Measurements from ENCODE around the gene TMEM167B. TPM values are rescaled to one million over a fixed set of nuclear protein-coding genes. Genes with fewer than 3 reads are reported as not detected.
A peak's percentile ranks its signal among the peaks of the same experiment; 100 is the strongest.

TMEM167B gene
- total RNA-seq, 6 donors from 2014 or later, result 13.2 to 43.6 (median 30.5) TPM

GRCh38 chr1:109080441-109081082 lies 10.0 kb upstream of the TMEM167B start:
- H3K4me1 ChIP-seq, result peaks cover 4 to 8% (median 6%) of the 10 kb centered on the region in 4 donors
- no peak overlapping the region for H3K4me3 ChIP-seq
- TF ChIP-seq CTCF (IDR thresholded peaks at IDR 0.05) (no peak), EP300 (IDR thresholded peaks at IDR 0.05) (no peak), POLR2AphosphoS5 (IDR thresholded peaks at IDR 0.05) (no peak), POLR2A (IDR thresholded peaks at IDR 0.05) (no peak)
- WGBS, 2 donors, result 71 to 76% methylated on average over 5 of the region's 5 CpGs
- no peaks in the 10 kb centered on the region for H3K9me3 ChIP-seq
- ATAC-seq (ENCODE audit: low FRiP score in 2 of 2) (no peak), DNase-seq (no peak)
- no peaks in the 10 kb centered on the region for H3K27me3 ChIP-seq
- peak overlapping the region; percentile 45 to 80 (median 74) for H3K27ac ChIP-seq
- no peaks in the 10 kb centered on the region for H3K36me3 ChIP-seq

GRCh38 chr1:109083501-109083900 lies 7.1 kb upstream of the TMEM167B start:
- 90 to 98% methylated on average over 3 of the region's 3 CpGs for WGBS, 2 donors
- H3K27ac ChIP-seq, result no peak overlapping the region
- no peaks in the 10 kb centered on the region for H3K27me3 ChIP-seq
- ATAC-seq (ENCODE audit: low FRiP score in 2 of 2), result no peak
- H3K4me1 ChIP-seq, result peaks cover 0 to 5% (median 0%) of the 10 kb centered on the region in 4 donors
- H3K9me3 ChIP-seq, result no peaks in the 10 kb centered on the region
- no peak for DNase-seq
- no peaks in the 10 kb centered on the region for H3K36me3 ChIP-seq
- H3K4me3 ChIP-seq, result no peak overlapping the region
- TF ChIP-seq CTCF (IDR thresholded peaks at IDR 0.05) (no peak), POLR2A (IDR thresholded peaks at IDR 0.05) (no peak), EP300 (IDR thresholded peaks at IDR 0.05) (no peak), POLR2AphosphoS5 (IDR thresholded peaks at IDR 0.05) (no peak)

GRCh38 chr1:109083923-109084322 lies 6.6 kb upstream of the TMEM167B start:
- DNase-seq, result no peak
- TF ChIP-seq EP300 (IDR thresholded peaks at IDR 0.05) (no peak), POLR2A (IDR thresholded peaks at IDR 0.05) (no peak), POLR2AphosphoS5 (IDR thresholded peaks at IDR 0.05) (no peak), CTCF (IDR thresholded peaks at IDR 0.05) (no peak)
- no peaks in the 10 kb centered on the region for H3K9me3 ChIP-seq
- H3K36me3 ChIP-seq, result no peaks in the 10 kb centered on the region
- H3K27ac ChIP-seq, result no peak overlapping the region
- WGBS, 2 donors, result 59 to 62% methylated on average over 1 of the region's 1 CpG
- no peaks in the 10 kb centered on the region for H3K27me3 ChIP-seq
- no peak overlapping the region for H3K4me3 ChIP-seq
- no peak for ATAC-seq (ENCODE audit: low FRiP score in 2 of 2)
- H3K4me1 ChIP-seq, result peaks cover 0 to 5% (median 0%) of the 10 kb centered on the region in 4 donors

GRCh38 chr1:109084563-109085517 lies 5.7 kb upstream of the TMEM167B start:
- Histone ChIP-seq H3K36me3 (no peaks in the 10 kb centered on the region), H3K27ac (no peak overlapping the region), H3K27me3 (no peaks in the 10 kb centered on the region), H3K9me3 (no peaks in the 10 kb centered on the region), H3K4me3 (no peak overlapping the region), H3K4me1 (peaks cover 0 to 7% (median 3%) of the 10 kb centered on the region in 4 donors)
- TF ChIP-seq CTCF (IDR thresholded peaks at IDR 0.05), result no peak
- no peak for TF ChIP-seq POLR2AphosphoS5 (IDR thresholded peaks at IDR 0.05)
- ATAC-seq (ENCODE audit: low FRiP score in 2 of 2), result no peak
- no peak for DNase-seq
- WGBS, 2 donors, result 84 to 85% methylated on average over 13 of the region's 13 CpGs
